ENCODE results near the gene ZNF431. TPM values are rescaled to one million over a fixed set of nuclear protein-coding genes. Genes with fewer than 3 reads are reported as not detected.

The ZNF431 gene
- total and polyA plus RNA-seq, 9 of the 15 experiments (the other 6 are each of a cell fraction or from before 2014, with no cell fraction given), result 3.3 to 24.8 (median 13.5) TPM

- TF ChIP-seq ZBTB34 (CRISPR knock-in tag; IDR thresholded peaks at IDR 0.05) (no peak), PURB (CRISPR knock-in tag; IDR thresholded peaks at IDR 0.05; ENCODE audit: low read depth) (no peak), HMG20A (CRISPR knock-in tag; conservative IDR thresholded peaks at IDR 0.05) (no peak), HINFP (tag; conservative IDR thresholded peaks at IDR 0.05; ENCODE audit: low read depth) (no peak), ZNF436 (CRISPR knock-in tag; IDR thresholded peaks at IDR 0.05) (no peak), ZNF324 (CRISPR knock-in tag; IDR thresholded peaks at IDR 0.05) (no peak), ZNF511 (CRISPR knock-in tag; IDR thresholded peaks at IDR 0.05) (no peak), SMAD2 (IDR thresholded peaks at IDR 0.05; ENCODE audit: low read depth, low read length) (no peak), NCOR1 (IDR thresholded peaks at IDR 0.05) (peak; percentile 83), UBTF (IDR thresholded peaks at IDR 0.05; ENCODE audit: borderline replicate concordance in 1 of 2, low read depth in 2 of 2, low read length in 2 of 2) (no peak), ZNF75A (CRISPR knock-in tag; IDR thresholded peaks at IDR 0.05) (no peak), PHF20 (IDR thresholded peaks at IDR 0.05; ENCODE audit: partially characterized antibody) (no peak), ZNF668 (CRISPR knock-in tag; IDR thresholded peaks at IDR 0.05) (no peak), SNRNP70 (optimal IDR thresholded peaks at IDR 0.05; ENCODE audit: low read depth, low read length) (no peak), POLR2AphosphoS2 (IDR thresholded peaks at IDR 0.05; ENCODE audit: low read length) (no peak), NR3C1 (CRISPR knock-in tag; IDR thresholded peaks at IDR 0.05) (no peak), CEBPG (CRISPR knock-in tag; IDR thresholded peaks at IDR 0.05) (no peak), CEBPG (tag; conservative IDR thresholded peaks at IDR 0.05 in 1 of 2, IDR thresholded peaks at IDR 0.05 in 1 of 2) (no peak), KAT2B (IDR thresholded peaks at IDR 0.05; ENCODE audit: low read depth, low read length) (no peak), TCFL5 (CRISPR knock-in tag; conservative IDR thresholded peaks at IDR 0.05) (no peak), IFI16 (CRISPR knock-in tag; IDR thresholded peaks at IDR 0.05) (no peak), LARP7 (IDR thresholded peaks at IDR 0.05) (no peak), ZNF217 (CRISPR knock-in tag; IDR thresholded peaks at IDR 0.05) (no peak), ESRRA (IDR thresholded peaks at IDR 0.05; ENCODE audit: borderline replicate concordance, low read depth) (peak; percentile 61; the same call in 1 of the 2 replicates)
These were observed 12.7 kb upstream of the ZNF431 start (continued) for GRCh38 chr19:21128901-21129698.
